GM18909 (cell line): ENCODE data around the gene SLC39A11.
"Not testable (repeated sequence)": the region's sequence is repeated elsewhere in the genome, so short reads cannot be mapped to it uniquely, and the experiment has no call there.

ENCODE experiments used
- ATAC-seq: cut with Tn5 transposase; IDR thresholded peaks from one replicate; pipeline ENCODE4 v1.9.1; 2021; ENCODE audit warnings: mild to moderate bottlenecking; ENCODE audit not compliant: unreplicated experiment, poor library complexity

The SLC39A11 gene

GRCh38 chr17:72931163-72931562, 161.3 kb downstream of the SLC39A11 start:
- ATAC-seq, result no peak

GRCh38 chr17:72930031-72930430, 162.5 kb downstream of the SLC39A11 start:
- ATAC-seq, result no peak

DNA sequence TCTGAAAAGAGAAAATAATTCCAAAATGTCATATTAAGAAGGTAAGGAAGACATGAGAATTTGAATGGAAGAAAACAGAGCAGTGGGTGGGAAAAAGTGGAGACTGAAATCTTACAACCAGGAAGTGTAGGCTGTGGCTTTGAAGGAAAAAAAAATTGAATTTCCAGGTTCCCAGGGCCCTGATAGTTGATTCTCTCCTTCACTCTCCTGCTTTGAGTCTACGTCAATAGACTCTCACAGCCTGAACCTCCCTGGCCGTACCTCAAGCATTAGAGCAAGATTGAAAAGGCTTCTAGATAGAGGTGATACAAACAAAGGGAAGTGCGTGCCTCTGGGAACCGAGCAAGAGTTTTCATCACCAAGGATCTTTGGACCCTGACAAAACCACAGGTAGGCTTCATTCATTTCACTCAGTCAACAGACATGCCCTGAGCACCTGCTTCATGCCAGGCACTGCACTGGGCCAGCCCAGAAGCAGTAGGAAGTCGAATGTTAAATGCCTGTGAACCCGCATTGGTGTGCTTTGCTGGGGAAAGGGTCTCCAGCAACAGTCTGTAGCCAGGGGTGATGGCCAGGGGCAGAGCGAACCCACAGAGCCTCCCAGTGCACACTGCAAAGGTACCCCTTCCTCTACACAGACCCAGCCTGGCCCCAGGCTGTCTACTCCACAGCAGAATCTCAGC, 163.9 kb downstream of the SLC39A11 start:
- ATAC-seq, result no peak

DNA sequence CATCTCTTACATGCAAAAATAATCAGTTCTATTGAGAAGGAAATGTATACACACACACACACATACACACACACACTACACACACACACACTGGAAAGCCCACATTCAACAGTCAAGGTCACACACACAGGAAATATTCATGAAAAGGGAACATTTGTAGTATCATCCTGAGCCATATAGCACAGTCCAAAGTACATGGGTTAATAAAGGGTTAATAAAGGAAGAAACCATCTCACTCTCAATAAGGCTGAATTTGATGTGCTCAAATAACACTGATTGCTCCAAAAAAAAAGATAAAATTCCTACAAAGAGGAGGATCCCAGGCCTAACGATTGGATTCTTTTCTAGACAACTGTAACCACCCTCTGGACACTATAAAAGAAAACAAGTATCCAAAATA, 164.7 kb downstream of the SLC39A11 start:
- ATAC-seq, result no peak

GRCh38 chr17:72927146-72927545, 165.3 kb downstream of the SLC39A11 start:
- no peak for ATAC-seq

DNA sequence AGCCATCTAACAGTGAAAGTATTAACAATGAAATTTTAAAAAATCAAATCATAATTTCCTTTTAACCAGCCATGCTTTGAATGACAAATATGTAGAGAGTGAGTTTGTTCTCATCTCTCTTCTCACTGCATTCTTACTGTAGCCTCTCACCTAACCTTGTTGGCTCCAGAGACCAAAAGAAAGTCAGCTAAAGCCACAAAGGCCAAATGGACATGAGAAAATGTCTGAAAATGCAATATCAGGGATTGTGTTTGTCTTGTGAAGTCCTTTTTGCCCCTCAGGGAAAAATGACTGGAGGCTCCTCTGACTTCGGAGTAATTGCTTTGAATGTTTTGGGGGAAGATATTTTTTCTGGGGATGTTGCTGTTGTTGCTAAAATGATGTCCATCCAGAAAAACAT, 166.3 kb downstream of the SLC39A11 start:
- no peak for ATAC-seq

- ATAC-seq, result no peak
Measured at GRCh38 chr17:72924196-72924595, 168.3 kb downstream of the SLC39A11 start.

- no peak for ATAC-seq
Measured at GRCh38 chr17:72922219-72922618, 170.3 kb downstream of the SLC39A11 start.

GRCh38 chr17:72921347-72922054, 171.0 kb downstream of the SLC39A11 start:
- ATAC-seq, result no peak

DNA sequence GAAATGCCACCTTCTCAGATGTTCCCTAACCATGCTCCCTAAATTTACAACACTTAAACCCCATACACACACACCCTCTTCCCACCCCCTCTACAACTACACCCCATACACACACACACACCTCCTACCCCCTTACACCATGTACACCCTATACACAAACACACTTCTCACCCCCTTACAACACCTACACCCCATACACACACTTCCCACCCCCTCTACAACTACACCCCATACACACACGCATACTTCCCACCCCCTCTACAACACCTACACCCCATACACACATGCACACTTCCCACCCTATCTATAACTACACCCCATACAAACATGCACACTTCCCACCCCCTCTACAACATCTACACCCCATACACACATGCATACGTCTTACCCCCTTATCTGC, 172.0 kb downstream of the SLC39A11 start:
- no peak for ATAC-seq

DNA sequence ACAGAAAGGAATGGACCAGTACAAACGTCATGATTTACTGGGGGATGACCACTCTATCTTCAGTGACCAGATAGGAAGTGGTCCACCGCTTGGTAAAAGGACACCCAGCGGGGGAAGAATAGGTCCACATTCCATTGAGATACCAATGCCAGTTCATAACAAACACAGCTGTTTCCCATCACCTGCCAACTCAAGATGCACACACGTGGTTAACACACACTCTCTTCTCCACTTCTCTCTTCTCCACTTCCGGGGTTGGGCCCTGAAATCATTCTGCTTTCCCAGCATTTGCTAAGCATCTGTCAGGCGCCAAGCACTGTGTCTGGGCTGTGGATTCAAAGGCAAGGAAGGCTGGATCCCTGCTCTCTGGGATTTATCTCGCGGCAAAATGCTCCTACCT, 175.5 kb downstream of the SLC39A11 start:
- ATAC-seq, result no peak

- no peak for ATAC-seq
Measured at GRCh38 chr17:72915625-72916081, 176.8 kb downstream of the SLC39A11 start.

DNA sequence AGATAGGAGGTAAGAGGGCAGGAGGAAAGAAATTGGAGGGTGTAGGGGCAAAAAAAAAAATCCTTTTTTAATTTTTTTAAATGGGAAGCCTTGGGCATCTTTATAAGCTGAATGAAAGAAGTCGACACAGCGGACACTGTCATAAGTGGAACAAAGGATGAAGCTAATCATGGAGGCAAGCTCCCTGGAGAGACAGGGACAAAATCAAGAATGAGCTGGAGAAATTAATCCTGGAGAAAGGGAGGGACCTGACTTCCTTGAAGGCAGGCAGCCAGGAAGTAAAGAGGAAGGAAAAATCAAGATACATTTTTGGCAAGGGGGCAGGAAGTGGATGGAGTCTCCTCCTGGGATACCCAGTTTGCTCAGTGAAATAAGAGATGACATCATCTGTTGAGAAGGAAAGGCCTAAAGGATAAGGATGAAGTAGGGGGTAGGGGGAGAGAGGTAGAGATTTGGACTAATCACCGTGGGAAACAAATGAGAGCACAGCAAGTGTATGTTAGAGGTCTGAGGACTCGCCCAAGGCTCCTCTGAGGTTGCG, 179.3 kb downstream of the SLC39A11 start:
- no peak for ATAC-seq

GRCh38 chr17:72906306-72906705, 186.2 kb downstream of the SLC39A11 start:
- ATAC-seq, result no peak

DNA sequence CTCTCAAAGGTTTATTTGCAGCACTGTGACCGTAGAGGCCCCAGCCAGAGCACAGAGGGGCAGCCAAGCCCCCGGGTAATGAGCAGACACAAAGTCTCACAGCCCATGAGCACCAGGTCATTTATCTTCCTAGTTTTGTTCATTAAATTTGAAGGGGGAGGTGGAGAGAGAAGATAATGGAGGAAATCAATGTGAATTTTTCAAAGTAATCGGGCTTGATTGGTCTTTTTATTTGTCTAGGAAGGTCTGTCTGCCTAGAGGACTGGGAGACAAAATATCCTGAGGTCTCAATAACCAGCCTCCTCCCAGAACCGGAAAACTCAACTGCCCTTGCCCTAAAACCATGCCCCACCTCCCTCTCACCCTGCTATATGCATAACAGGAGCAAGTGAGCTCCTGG, 189.0 kb downstream of the SLC39A11 start:
- no peak for ATAC-seq

- ATAC-seq, result no peak
Measured at GRCh38 chr17:72901657-72902056, 190.8 kb downstream of the SLC39A11 start.

GRCh38 chr17:72901083-72901482, 191.4 kb downstream of the SLC39A11 start:
- ATAC-seq, result no peak

DNA sequence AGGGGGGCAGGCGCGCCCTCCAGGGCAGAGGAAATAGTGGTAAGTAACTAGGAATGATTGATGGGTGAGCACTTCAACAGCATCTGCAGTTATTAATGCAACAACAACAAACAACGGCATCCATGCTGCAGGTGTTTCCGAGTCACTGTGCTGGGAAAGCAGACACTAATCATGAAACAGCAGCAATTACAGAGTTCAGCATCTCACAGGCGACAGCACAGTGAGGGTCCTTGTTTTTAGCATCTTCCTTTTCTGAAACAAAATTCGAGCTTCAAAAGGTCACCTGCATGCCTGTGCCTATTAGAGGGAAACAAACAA, 191.9 kb downstream of the SLC39A11 start:
- ATAC-seq, result no peak

- no peak for ATAC-seq
Measured at GRCh38 chr17:72898725-72899124, 193.8 kb downstream of the SLC39A11 start.

DNA sequence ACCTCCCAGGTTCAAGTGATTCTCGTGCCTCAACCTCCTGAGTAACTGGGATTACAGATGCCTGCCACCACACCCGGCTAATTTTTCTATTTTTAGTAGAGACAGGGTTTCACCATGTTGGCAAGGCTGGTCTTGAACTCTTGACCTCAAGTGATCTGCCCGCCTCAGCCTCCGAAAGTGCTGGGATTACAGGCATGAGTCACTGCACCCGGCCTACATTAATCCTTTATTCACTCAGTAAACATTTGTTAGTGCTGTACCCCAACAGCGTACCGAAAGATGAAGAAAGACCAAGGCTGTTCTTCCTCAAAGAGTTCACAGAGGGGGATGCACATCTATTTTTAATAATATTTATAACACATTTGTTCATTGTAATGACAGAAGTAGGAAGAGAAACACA, 196.2 kb downstream of the SLC39A11 start:
- ATAC-seq, result not testable (repeated sequence)

DNA sequence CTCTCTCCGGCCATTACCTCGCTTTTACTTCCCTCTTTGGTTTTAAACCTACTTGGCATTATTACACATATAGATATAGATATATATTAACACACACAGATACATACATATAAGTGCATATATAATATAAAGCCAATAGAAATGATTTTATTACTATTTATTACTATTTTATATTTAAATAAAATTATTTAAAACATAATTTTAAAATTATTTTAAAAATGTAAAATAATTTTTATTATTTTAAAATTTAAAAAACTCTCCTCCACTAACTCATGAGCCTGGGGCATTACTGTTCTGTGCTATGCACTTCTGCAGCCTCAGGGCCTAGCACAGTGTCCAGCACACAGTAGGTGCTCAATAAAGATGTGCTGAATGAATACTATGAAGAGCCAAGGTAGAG, 200.9 kb downstream of the SLC39A11 start:
- no peak for ATAC-seq

DNA sequence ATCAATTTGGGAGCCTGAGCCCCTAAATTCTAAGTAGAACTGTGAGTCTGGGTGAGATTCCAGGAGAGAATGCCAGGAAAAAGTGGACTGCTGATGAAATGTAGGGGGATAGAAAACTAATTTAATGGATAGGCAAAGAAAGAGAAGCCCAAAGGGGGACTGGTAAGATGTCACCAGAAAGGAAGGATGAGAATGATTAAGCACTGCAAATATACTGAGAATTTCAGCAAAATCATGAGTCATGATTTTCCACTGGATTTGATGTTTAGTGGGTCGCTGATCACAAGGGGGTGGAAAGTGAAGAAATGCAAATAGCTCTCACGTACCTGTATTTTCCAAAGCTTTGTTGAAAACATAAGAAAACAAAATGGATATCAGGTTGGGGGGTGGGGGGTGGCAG, 201.8 kb downstream of the SLC39A11 start:
- ATAC-seq, result no peak
